OCI-LY7 (cell line): ENCODE measurements around the gene MBNL3. TPM values are rescaled to one million over a fixed set of nuclear protein-coding genes. Genes with fewer than 3 reads are reported as not detected.

Experiments used
- BruUV-seq: library from RNA; stranded (reverse); fragments of 400-500 nt; replicated peaks from 2 replicates; lab custom pipeline; 2021; lab: Mats Ljungman, UMichigan
- CTCF ChIA-PET: fragments of 300-600 bp; sonication (Branson Sonifier 250); formaldehyde crosslinking; loops from one replicate; lab custom pipeline; 2022; ENCODE audit warnings: antibody characterized with exemption; ENCODE audit not compliant: unreplicated experiment; lab: Charles Lee
- POLR2A ChIA-PET: fragments of 300-600 bp; sonication (Branson Sonifier 250); formaldehyde crosslinking; loops from one replicate; lab custom pipeline; 2022; ENCODE audit warnings: antibody characterized with exemption; lab: Charles Lee
- DNase-seq: peaks from one replicate; pipeline ENCODE4 v3.0.0-alpha.2; 2015; ENCODE audit warnings: low spot score
- H2AFZ ChIP-seq: fragments of 200-600 bp; sonication (generic), shearing (Covaris generic); 2 replicates; pipeline ENCODE4 v1.6.1; 2014; ENCODE audit warnings: mild to moderate bottlenecking, antibody characterized with exemption, low read length, moderate library complexity
- H3K27ac ChIP-seq: fragments of 200-600 bp; sonication (generic); 2 replicates; pipeline ENCODE4 v1.5.1; 2014; ENCODE audit warnings: mixed run types, low read depth, mild to moderate bottlenecking, moderate library complexity, low read length, inconsistent platforms; ENCODE audit not compliant: poor library complexity, severe bottlenecking
- H3K36me3 ChIP-seq: fragments of 200-600 bp; sonication (generic); 2 replicates; pipeline ENCODE4 v1.6.1; 2014; ENCODE audit warnings: mild to moderate bottlenecking, antibody characterized with exemption, low read length, moderate library complexity, mixed read lengths; ENCODE audit not compliant: insufficient read depth
- H3K4me1 ChIP-seq: fragments of 200-600 bp; sonication (generic); 2 replicates; pipeline ENCODE4 v1.5.1; 2014; ENCODE audit warnings: mild to moderate bottlenecking, low read length; ENCODE audit not compliant: insufficient read depth, poor library complexity, severe bottlenecking
- H3K4me2 ChIP-seq: fragments of 200-600 bp; sonication (generic); 2 replicates; pipeline ENCODE4 v1.6.1; 2014; ENCODE audit warnings: mild to moderate bottlenecking, low read length
- H3K4me3 ChIP-seq: fragments of 200-600 bp; sonication (generic); 2 replicates; pipeline ENCODE4 v1.5.1; 2014; ENCODE audit warnings: mild to moderate bottlenecking, low read depth, low read length; ENCODE audit not compliant: poor library complexity, severe bottlenecking
- H3K79me2 ChIP-seq: fragments of 200-600 bp; sonication (generic); 2 replicates; pipeline ENCODE4 v1.6.1; 2016; ENCODE audit warnings: low read depth, mild to moderate bottlenecking, low read length, moderate library complexity, mixed read lengths; ENCODE audit not compliant: insufficient read depth
- H3K9me2 ChIP-seq: fragments of 200-600 bp; sonication (generic); 2 replicates; pipeline ENCODE4 v1.6.1; 2016; ENCODE audit warnings: mild to moderate bottlenecking, low read length, mixed read lengths; ENCODE audit not compliant: insufficient read depth
- H3K9me3 ChIP-seq: fragments of 200-600 bp; sonication (generic); 2 replicates; pipeline ENCODE4 v1.6.1; 2014; ENCODE audit warnings: mild to moderate bottlenecking, mixed run types, low read length, mixed read lengths
- H4K20me1 ChIP-seq: fragments of 200-600 bp; sonication (generic); 2 replicates; pipeline ENCODE4 v1.6.1; 2014; ENCODE audit warnings: mild to moderate bottlenecking, antibody characterized with exemption, low read length, moderate library complexity, mixed read lengths; ENCODE audit not compliant: insufficient read depth
- EZH2phosphoT487 ChIP-seq: fragments of 200-600 bp; sonication (generic); IDR thresholded peaks from 2 replicates; pipeline ENCODE4 v1.6.1; 2018; ENCODE audit warnings: low read depth, borderline replicate concordance, mild to moderate bottlenecking, mixed run types, antibody characterized with exemption, low read length, moderate library complexity, mixed read lengths
- intact Hi-C: fragments of 100-400 bp; cut with micrococcal nuclease; formaldehyde crosslinking; loops from one replicate; pipeline ENCODE4 v1.10.0; 2022; ENCODE audit not compliant: unreplicated experiment
- total RNA-seq, 2 experiments: library from RNA; depleted of rRNA in 1 of 2; stranded (reverse); fragments of >200 nt in 1 of 2; shearing (Covaris generic) in 1 of 2; gene quantifications; 2 replicates each; pipeline ENCODE4 v1.2.3, GENCODE V29; 2014 to 2022
- TF ChIP-seq, protein P1 (sequence below): fragments of 200-600 bp; sonication (generic); conservative IDR thresholded peaks from 2 replicates; pipeline ENCODE4 v1.5.1; 2014; ENCODE audit warnings: mild to moderate bottlenecking, antibody characterized with exemption, low read length, moderate library complexity, mixed read lengths

Gene MBNL3
- total RNA-seq, 2 experiments from 2014 or later, result 39.4 to 73.9 TPM

GRCh38 chrX:132520213-132520612 is 31.4 kb upstream of the MBNL3 start:
- CTCF ChIA-PET, result no interaction called here
- H3K4me2 ChIP-seq, result no peak overlapping the region

GRCh38 chrX:132518401-132518800 is 29.6 kb upstream of the MBNL3 start:
- ChIA-PET POLR2A (interaction anchor here (0.5 kb wide), 1 partner anchor 80 kb away, joined by 6 read pairs; no protein-coding TSS in a partner anchor), CTCF (no interaction called here)
- DNase-seq, result no peak
- Histone ChIP-seq H3K4me1 (no peaks in the 10 kb centered on the region), H2AFZ (no peak overlapping the region), H4K20me1 (no peaks in the 10 kb centered on the region), H3K9me3 (no peaks in the 10 kb centered on the region), H3K79me2 (no peaks in the 10 kb centered on the region), H3K9me2 (no peaks in the 10 kb centered on the region), H3K4me2 (no peak overlapping the region), H3K27ac (no peak overlapping the region), H3K36me3 (no peaks in the 10 kb centered on the region), H3K4me3 (no peak overlapping the region)
- intact Hi-C loops, result no loop called here
- no TSS peak for BruUV-seq
- no peak for TF ChIP-seq EZH2phosphoT487
- TF ChIP-seq, protein P1, sequence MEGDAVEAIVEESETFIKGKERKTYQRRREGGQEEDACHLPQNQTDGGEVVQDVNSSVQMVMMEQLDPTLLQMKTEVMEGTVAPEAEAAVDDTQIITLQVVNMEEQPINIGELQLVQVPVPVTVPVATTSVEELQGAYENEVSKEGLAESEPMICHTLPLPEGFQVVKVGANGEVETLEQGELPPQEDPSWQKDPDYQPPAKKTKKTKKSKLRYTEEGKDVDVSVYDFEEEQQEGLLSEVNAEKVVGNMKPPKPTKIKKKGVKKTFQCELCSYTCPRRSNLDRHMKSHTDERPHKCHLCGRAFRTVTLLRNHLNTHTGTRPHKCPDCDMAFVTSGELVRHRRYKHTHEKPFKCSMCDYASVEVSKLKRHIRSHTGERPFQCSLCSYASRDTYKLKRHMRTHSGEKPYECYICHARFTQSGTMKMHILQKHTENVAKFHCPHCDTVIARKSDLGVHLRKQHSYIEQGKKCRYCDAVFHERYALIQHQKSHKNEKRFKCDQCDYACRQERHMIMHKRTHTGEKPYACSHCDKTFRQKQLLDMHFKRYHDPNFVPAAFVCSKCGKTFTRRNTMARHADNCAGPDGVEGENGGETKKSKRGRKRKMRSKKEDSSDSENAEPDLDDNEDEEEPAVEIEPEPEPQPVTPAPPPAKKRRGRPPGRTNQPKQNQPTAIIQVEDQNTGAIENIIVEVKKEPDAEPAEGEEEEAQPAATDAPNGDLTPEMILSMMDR, result no peak

More at GRCh38 chrX:132520213-132520612, 31.4 kb upstream of the MBNL3 start:
- Histone ChIP-seq H3K9me2 (no peaks in the 10 kb centered on the region), H3K9me3 (no peaks in the 10 kb centered on the region), H3K79me2 (no peaks in the 10 kb centered on the region), H3K4me1 (no peaks in the 10 kb centered on the region), H4K20me1 (no peaks in the 10 kb centered on the region), H3K27ac (no peak overlapping the region), H3K4me3 (no peak overlapping the region), H2AFZ (no peak overlapping the region), H3K36me3 (no peaks in the 10 kb centered on the region)
- POLR2A ChIA-PET, result no interaction called here
- TF ChIP-seq EZH2phosphoT487, result no peak
- TF ChIP-seq, protein P1, result no peak
- intact Hi-C loops, result no loop called here
- DNase-seq, result no peak
- no TSS peak for BruUV-seq

GRCh38 chrX:132508834-132509233 is 20.0 kb upstream of the MBNL3 start:
- H4K20me1 ChIP-seq, result no peaks in the 10 kb centered on the region
- intact Hi-C loops, result no loop called here
- ChIA-PET POLR2A (no interaction called here), CTCF (no interaction called here)
- H3K9me3 ChIP-seq, result no peaks in the 10 kb centered on the region
- H3K79me2 ChIP-seq, result no peaks in the 10 kb centered on the region
- no peak overlapping the region for H3K27ac ChIP-seq
- no peaks in the 10 kb centered on the region for H3K9me2 ChIP-seq
- no peaks in the 10 kb centered on the region for H3K4me1 ChIP-seq
- H2AFZ ChIP-seq, result no peak overlapping the region
- DNase-seq, result no peak
- TF ChIP-seq EZH2phosphoT487, result no peak
- TF ChIP-seq, protein P1, result no peak
- H3K36me3 ChIP-seq, result no peaks in the 10 kb centered on the region
- H3K4me2 ChIP-seq, result no peak overlapping the region
- no TSS peak for BruUV-seq
- H3K4me3 ChIP-seq, result no peak overlapping the region
